SK-N-SH treated with all-trans-retinoic acid at 6 μM for 48 hours (cell line): ENCODE results near the gene AZU1.

Source experiments
- ARNTL ChIP-seq: fragments of 450-650 bp; formaldehyde crosslinking; IDR thresholded peaks from 2 replicates; pipeline ENCODE4 v1.5.0; 2020; ENCODE audit warnings: low read depth, mild to moderate bottlenecking, moderate library complexity, borderline replicate concordance
- ZNF565 ChIP-seq: fragments of 450-650 bp; formaldehyde crosslinking; conservative IDR thresholded peaks from 2 replicates; pipeline ENCODE4 v1.5.0; 2020; ENCODE audit warnings: low read depth, mild to moderate bottlenecking, moderate library complexity
- TF ChIP-seq, protein P1 (sequence below): fragments of 250-450 bp; sonication (Bioruptor Pico); IDR thresholded peaks from 2 replicates; pipeline ENCODE4 v1.8.0; 2020; ENCODE audit warnings: mild to moderate bottlenecking, moderate library complexity, borderline replicate concordance
- TF ChIP-seq, protein P2 (sequence below): fragments of 250-450 bp; sonication (Bioruptor Pico); IDR thresholded peaks from 2 replicates; pipeline ENCODE4 v1.5.0; 2020; ENCODE audit warnings: mild to moderate bottlenecking, moderate library complexity

DNA sequence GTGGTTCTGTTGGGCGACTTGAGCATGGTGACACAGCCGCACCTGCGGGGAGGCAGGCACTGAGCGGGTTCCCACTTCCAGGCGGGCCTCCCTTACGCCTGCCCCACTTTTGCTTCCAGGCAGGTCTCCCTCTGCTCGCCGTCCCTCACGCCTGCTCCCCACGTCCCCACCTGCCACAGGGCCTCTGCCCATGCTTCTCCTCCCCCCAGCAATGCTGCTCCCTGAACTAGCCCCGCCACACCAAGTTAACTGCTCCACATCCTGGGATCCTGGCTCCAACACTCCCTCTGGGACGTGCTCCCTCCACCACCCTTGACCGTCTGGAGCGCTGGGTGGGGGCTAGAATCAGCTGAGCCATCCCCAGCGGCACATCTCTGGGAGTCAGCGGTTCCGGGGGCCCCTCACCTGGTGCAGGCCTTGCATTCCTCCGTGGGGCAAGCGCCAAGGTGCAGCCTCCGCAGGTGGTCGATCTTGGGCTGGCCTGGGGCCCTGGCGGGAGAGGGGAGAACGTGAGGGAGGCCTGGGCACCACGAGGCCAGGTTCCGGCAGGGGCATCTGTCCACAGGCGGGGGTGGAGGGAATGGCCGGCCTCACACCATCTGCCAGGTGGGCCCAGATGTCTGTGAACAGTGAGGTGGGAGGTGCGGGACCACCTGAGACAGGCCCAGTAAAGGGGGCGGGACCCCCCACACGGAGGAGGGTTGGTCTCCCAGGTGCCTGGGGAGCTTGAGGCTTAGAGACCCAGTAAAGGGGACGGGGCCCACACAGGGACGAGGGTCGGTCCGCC, 41.0 kb downstream of the AZU1 start:
- TF ChIP-seq ZNF565 (CRISPR knock-in tag) (no peak), ARNTL (CRISPR knock-in tag) (no peak)
- TF ChIP-seq, protein P1, sequence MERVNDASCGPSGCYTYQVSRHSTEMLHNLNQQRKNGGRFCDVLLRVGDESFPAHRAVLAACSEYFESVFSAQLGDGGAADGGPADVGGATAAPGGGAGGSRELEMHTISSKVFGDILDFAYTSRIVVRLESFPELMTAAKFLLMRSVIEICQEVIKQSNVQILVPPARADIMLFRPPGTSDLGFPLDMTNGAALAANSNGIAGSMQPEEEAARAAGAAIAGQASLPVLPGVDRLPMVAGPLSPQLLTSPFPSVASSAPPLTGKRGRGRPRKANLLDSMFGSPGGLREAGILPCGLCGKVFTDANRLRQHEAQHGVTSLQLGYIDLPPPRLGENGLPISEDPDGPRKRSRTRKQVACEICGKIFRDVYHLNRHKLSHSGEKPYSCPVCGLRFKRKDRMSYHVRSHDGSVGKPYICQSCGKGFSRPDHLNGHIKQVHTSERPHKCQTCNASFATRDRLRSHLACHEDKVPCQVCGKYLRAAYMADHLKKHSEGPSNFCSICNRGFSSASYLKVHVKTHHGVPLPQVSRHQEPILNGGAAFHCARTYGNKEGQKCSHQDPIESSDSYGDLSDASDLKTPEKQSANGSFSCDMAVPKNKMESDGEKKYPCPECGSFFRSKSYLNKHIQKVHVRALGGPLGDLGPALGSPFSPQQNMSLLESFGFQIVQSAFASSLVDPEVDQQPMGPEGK (CRISPR knock-in tag): no peak
- TF ChIP-seq, protein P2, sequence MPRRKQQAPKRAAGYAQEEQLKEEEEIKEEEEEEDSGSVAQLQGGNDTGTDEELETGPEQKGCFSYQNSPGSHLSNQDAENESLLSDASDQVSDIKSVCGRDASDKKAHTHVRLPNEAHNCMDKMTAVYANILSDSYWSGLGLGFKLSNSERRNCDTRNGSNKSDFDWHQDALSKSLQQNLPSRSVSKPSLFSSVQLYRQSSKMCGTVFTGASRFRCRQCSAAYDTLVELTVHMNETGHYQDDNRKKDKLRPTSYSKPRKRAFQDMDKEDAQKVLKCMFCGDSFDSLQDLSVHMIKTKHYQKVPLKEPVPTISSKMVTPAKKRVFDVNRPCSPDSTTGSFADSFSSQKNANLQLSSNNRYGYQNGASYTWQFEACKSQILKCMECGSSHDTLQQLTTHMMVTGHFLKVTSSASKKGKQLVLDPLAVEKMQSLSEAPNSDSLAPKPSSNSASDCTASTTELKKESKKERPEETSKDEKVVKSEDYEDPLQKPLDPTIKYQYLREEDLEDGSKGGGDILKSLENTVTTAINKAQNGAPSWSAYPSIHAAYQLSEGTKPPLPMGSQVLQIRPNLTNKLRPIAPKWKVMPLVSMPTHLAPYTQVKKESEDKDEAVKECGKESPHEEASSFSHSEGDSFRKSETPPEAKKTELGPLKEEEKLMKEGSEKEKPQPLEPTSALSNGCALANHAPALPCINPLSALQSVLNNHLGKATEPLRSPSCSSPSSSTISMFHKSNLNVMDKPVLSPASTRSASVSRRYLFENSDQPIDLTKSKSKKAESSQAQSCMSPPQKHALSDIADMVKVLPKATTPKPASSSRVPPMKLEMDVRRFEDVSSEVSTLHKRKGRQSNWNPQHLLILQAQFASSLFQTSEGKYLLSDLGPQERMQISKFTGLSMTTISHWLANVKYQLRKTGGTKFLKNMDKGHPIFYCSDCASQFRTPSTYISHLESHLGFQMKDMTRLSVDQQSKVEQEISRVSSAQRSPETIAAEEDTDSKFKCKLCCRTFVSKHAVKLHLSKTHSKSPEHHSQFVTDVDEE (CRISPR knock-in tag): no peak
